Erythroblast (primary cell): ENCODE data around the gene STH.

ENCODE experiments used
- GATA1 ChIP-seq: IDR thresholded peaks from 2 replicates; pipeline ENCODE4 v1.6.1; 2011; ENCODE audit warnings: low read depth, mild to moderate bottlenecking, control low read depth, low read length, moderate library complexity
- POLR2A ChIP-seq: IDR thresholded peaks from 2 replicates; pipeline ENCODE4 v1.6.1; 2011; ENCODE audit warnings: mild to moderate bottlenecking, low read length

- TF ChIP-seq POLR2A, result no peak
- TF ChIP-seq GATA1, result no peak
These were observed 45.9 kb downstream of the STH start for GRCh38 chr17:46044989-46045388.
